ENCODE data around the gene STON2. TPM values are rescaled to one million over a fixed set of nuclear protein-coding genes. Genes with fewer than 3 reads are reported as not detected.

STON2 gene
- total and polyA plus RNA-seq, 2 of the 8 experiments (the other 6 are each of a cell fraction or from before 2014, with no cell fraction given), result 8.9 to 50.0 TPM

GRCh38 chr14:81298911-81299310 is 101.2 kb downstream of the STON2 start (continued):
- TF ChIP-seq KDM5A (IDR thresholded peaks at IDR 0.05; ENCODE audit: low read length) (no peak), MAFK (IDR thresholded peaks at IDR 0.05; ENCODE audit: low read depth, low read length) (no peak), SUZ12 (IDR thresholded peaks at IDR 0.05; ENCODE audit: low read length) (no peak), BACH1 (IDR thresholded peaks at IDR 0.05; ENCODE audit: low read length) (no peak)
- TF ChIP-seq, protein P1, sequence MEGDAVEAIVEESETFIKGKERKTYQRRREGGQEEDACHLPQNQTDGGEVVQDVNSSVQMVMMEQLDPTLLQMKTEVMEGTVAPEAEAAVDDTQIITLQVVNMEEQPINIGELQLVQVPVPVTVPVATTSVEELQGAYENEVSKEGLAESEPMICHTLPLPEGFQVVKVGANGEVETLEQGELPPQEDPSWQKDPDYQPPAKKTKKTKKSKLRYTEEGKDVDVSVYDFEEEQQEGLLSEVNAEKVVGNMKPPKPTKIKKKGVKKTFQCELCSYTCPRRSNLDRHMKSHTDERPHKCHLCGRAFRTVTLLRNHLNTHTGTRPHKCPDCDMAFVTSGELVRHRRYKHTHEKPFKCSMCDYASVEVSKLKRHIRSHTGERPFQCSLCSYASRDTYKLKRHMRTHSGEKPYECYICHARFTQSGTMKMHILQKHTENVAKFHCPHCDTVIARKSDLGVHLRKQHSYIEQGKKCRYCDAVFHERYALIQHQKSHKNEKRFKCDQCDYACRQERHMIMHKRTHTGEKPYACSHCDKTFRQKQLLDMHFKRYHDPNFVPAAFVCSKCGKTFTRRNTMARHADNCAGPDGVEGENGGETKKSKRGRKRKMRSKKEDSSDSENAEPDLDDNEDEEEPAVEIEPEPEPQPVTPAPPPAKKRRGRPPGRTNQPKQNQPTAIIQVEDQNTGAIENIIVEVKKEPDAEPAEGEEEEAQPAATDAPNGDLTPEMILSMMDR (IDR thresholded peaks at IDR 0.05; ENCODE audit: control extremely low read depth in 1 of 3, insufficient read depth in 1 of 3, low read depth in 1 of 3, low read length in 3 of 3), result no peak

Data from H1 (cell line).